Endothelial cell of umbilical vein (primary cell): ENCODE results near the gene BUB3. TPM values are rescaled to one million over a fixed set of nuclear protein-coding genes. Genes with fewer than 3 reads are reported as not detected.

ENCODE experiments used
- BruUV-seq: library from RNA; stranded (reverse); fragments of 400-500 nt; replicated peaks from 2 replicates; lab custom pipeline; 2021; lab: Mats Ljungman, UMichigan
- CTCF ChIA-PET: fragments of 300-600, 350-600 bp; sonication (Branson Sonifier 250); formaldehyde crosslinking; loops from one replicate; lab custom pipeline; 2021; ENCODE audit warnings: antibody characterized with exemption, inconsistent platforms; lab: Charles Lee
- POLR2A ChIA-PET: fragments of 300-600, 350-600 bp; sonication (Branson Sonifier 250); formaldehyde crosslinking; loops from one replicate; lab custom pipeline; 2021; ENCODE audit warnings: antibody characterized with exemption, inconsistent platforms; lab: Charles Lee
- DNase-seq: peaks from one replicate; pipeline ENCODE4 v3.0.0-alpha.2; 2011; ENCODE audit warnings: low read depth, low spot score
- FAIRE-seq: peaks from 2 replicates; lab custom pipeline; 2011; peaks lifted over from hg19 to GRCh38; lab: Jason Lieb, UNC
- H2AFZ ChIP-seq: 2 replicates; pipeline ENCODE4 v1.6.0; 2012; ENCODE audit warnings: low read depth, low read length, control low read depth, inconsistent platforms
- H3K27ac ChIP-seq: 2 replicates; pipeline ENCODE4 v1.5.1; 2011; ENCODE audit warnings: low read depth, mild to moderate bottlenecking, control low read depth, low read length, moderate library complexity; ENCODE audit not compliant: insufficient read depth
- H3K27me3 ChIP-seq, 2 experiments: 2 replicates each; pipeline versions ENCODE4 v1.6.0 to v1.6.1; 2011; ENCODE audit warnings: low read length in 2 of 2, mixed read lengths in 1 of 2; ENCODE audit not compliant: control insufficient read depth in 2 of 2, insufficient read depth in 2 of 2
- H3K36me3 ChIP-seq, 2 experiments: 2 replicates in 1 of 2; 3 replicates in 1 of 2; pipeline ENCODE4 v1.5.1; 2011; ENCODE audit warnings: low read length in 2 of 2, mild to moderate bottlenecking in 1 of 2, moderate library complexity in 1 of 2; ENCODE audit not compliant: control insufficient read depth in 2 of 2, insufficient read depth in 2 of 2; ENCODE audit errors: extremely low read depth in 1 of 2
- H3K4me1 ChIP-seq: 3 replicates; pipeline ENCODE4 v1.5.1; 2011; ENCODE audit warnings: mild to moderate bottlenecking, low read length; ENCODE audit not compliant: control insufficient read depth, insufficient read depth; ENCODE audit errors: extremely low read depth
- H3K4me2 ChIP-seq: 2 replicates; pipeline ENCODE4 v1.6.1; 2011; ENCODE audit warnings: low read length, control low read depth, mixed read lengths; ENCODE audit not compliant: insufficient read depth
- H3K4me3 ChIP-seq, 3 experiments: fragments of 200-600 bp in 1 of 3; sonication (generic), shearing (Covaris generic) in 1 of 3; replicated peaks in 1 of 3; 2 replicates each; pipeline ENCODE4 v1.5.1; 2011 to 2016; ENCODE audit warnings: control low read depth in 3 of 3, low read length in 3 of 3, mild to moderate bottlenecking in 2 of 3, inconsistent platforms in 1 of 3, low read depth in 1 of 3, moderate library complexity in 1 of 3; ENCODE audit not compliant: insufficient read depth in 1 of 3
- H3K79me2 ChIP-seq: 2 replicates; pipeline ENCODE4 v1.6.0; 2012; ENCODE audit warnings: low read length, inconsistent platforms; ENCODE audit not compliant: control insufficient read depth, insufficient read depth
- H3K9ac ChIP-seq: replicated peaks from 2 replicates; pipeline ENCODE3; 2011; ENCODE audit warnings: low read length, control low read depth; ENCODE audit not compliant: insufficient read depth; ENCODE audit errors: extremely low read depth
- H3K9me1 ChIP-seq: replicated peaks from 3 replicates; pipeline ENCODE4 v1.6.0; 2011; ENCODE audit warnings: mild to moderate bottlenecking, low read length; ENCODE audit not compliant: control insufficient read depth, insufficient read depth; ENCODE audit errors: extremely low read depth
- H3K9me3 ChIP-seq: replicated peaks from 2 replicates; pipeline ENCODE4 v1.5.1; 2012; ENCODE audit warnings: low read length, inconsistent platforms; ENCODE audit not compliant: control insufficient read depth, insufficient read depth
- H4K20me1 ChIP-seq: replicated peaks from 2 replicates; pipeline ENCODE3; 2011; ENCODE audit warnings: mild to moderate bottlenecking, low read length; ENCODE audit not compliant: control insufficient read depth, insufficient read depth; ENCODE audit errors: extremely low read depth
- CTCF ChIP-seq, 2 donors: IDR thresholded peaks; 1 replicate in 1 of 2; 2 replicates in 1 of 2; pipeline ENCODE4 v1.5.1; 2011; ENCODE audit warnings: low read length in 2 of 2, mild to moderate bottlenecking in 2 of 2, moderate library complexity in 2 of 2, control low read depth in 1 of 2, inconsistent platforms in 1 of 2, low read depth in 1 of 2; ENCODE audit not compliant: insufficient read depth in 1 of 2; ENCODE audit errors: extremely low read depth in 1 of 2
- EZH2 ChIP-seq: IDR thresholded peaks from 2 replicates; pipeline ENCODE4 v1.6.1; 2012; ENCODE audit warnings: borderline replicate concordance, low read depth, mild to moderate bottlenecking, moderate library complexity, low read length, inconsistent platforms; ENCODE audit not compliant: severe bottlenecking
- FOS ChIP-seq: IDR thresholded peaks from 2 replicates; pipeline ENCODE4 v1.6.1; 2011; ENCODE audit warnings: mild to moderate bottlenecking, low read length, moderate library complexity, borderline replicate concordance; ENCODE audit not compliant: insufficient read depth
- GATA2 ChIP-seq: IDR thresholded peaks from 2 replicates; pipeline ENCODE4 v1.7.0; 2011; ENCODE audit warnings: low read depth, mild to moderate bottlenecking, moderate library complexity, mixed read lengths, low read length; ENCODE audit not compliant: insufficient read length, insufficient read depth
- JUN ChIP-seq: IDR thresholded peaks from 2 replicates; pipeline ENCODE4 v1.6.1; 2011; ENCODE audit warnings: borderline replicate concordance, low read depth; ENCODE audit not compliant: insufficient read length, insufficient read depth
- MAX ChIP-seq: IDR thresholded peaks from 2 replicates; pipeline ENCODE4 v1.6.1; 2011; ENCODE audit not compliant: insufficient read depth, insufficient read length
- MYC ChIP-seq: IDR thresholded peaks from one replicate; pipeline ENCODE4 v1.6.1; 2011; ENCODE audit warnings: mild to moderate bottlenecking, low read depth, low read length
- POLR2A ChIP-seq: IDR thresholded peaks from 2 replicates; pipeline ENCODE4 v1.6.1; 2012; ENCODE audit warnings: low read depth, mild to moderate bottlenecking, control low read depth, low read length
- POLR2AphosphoS5 ChIP-seq: IDR thresholded peaks from 2 replicates; pipeline ENCODE4 v1.6.1; 2012; ENCODE audit warnings: low read depth, mild to moderate bottlenecking, control low read depth, low read length, moderate library complexity; ENCODE audit not compliant: insufficient read depth
- dilution Hi-C: fragments of 300-500 bp; cut with MboI; formaldehyde crosslinking; loops from one replicate; pipeline ENCODE4 v1.15.0; 2019; ENCODE audit warnings: low sequenced_read_pairs; ENCODE audit not compliant: extremely low pct_ligation_motif_present
- intact Hi-C: fragments of 100-400 bp; cut with micrococcal nuclease; formaldehyde crosslinking; loops from one replicate; pipeline ENCODE4 v1.10.0; 2022
- polyA plus RNA-seq, 4 experiments: library from polyadenylated mRNA; depleted of rRNA in 3 of 4; stranded (reverse) in 3 of 4; unstranded in 1 of 4; fragments of >200 nt; gene quantifications; 2 replicates each; pipeline versions ENCODE4 v1.2.1 to v1.2.3, GENCODE V29; 2011 to 2012; ENCODE audit warnings: missing spikeins in 1 of 4
- total RNA-seq: library from RNA; stranded (reverse); gene quantifications from 2 replicates; pipeline ENCODE4 v1.2.3, GENCODE V29; 2021

BUB3 gene
- total and polyA plus RNA-seq, 2 donors (not counting 3 experiments of a cell fraction or from before 2014, with no cell fraction given): 156 to 193 TPM

GRCh38 chr10:123153486-123154091 lies 613 bp upstream of the BUB3 start:
- intact Hi-C loops (loop anchor here (1.0 to 10.0 kb wide), 7 partner anchors 20 to 1266 kb away; partner anchors contain the start of genes IKZF5 and PSTK), dilution Hi-C loops (no loop called here)
- H3K9ac ChIP-seq: no peak overlapping the region
- TF ChIP-seq MYC: no peak
- no peak for TF ChIP-seq MAX
- TF ChIP-seq CTCF (IDR thresholded peaks at IDR 0.05; ENCODE audit: extremely low read depth in 1 of 2, insufficient read depth in 1 of 2, low read depth in 1 of 2, low read length in 2 of 2): no peak
- no peak for TF ChIP-seq EZH2
- no peak for TF ChIP-seq JUN
- no peak for TF ChIP-seq POLR2AphosphoS5
- TF ChIP-seq FOS: no peak
- no peak for TF ChIP-seq POLR2A
- TF ChIP-seq GATA2: no peak
- BruUV-seq: no TSS peak
- peaks cover 6% of the 10 kb centered on the region for H4K20me1 ChIP-seq
- H3K79me2 ChIP-seq: peaks cover 43% of the 10 kb centered on the region
- peaks cover 5 to 6% of the 10 kb centered on the region in 2 experiments for H3K36me3 ChIP-seq
- no peak overlapping the region for H3K27ac ChIP-seq
- no peak for DNase-seq
- POLR2A ChIA-PET: interaction anchor here (0.6 to 0.9 kb wide), 2 partner anchors 145 to 685 kb away, joined by 3 to 4 read pairs; partner anchors contain the start of genes ACADSB and IKZF5
- no peaks in the 10 kb centered on the region for H3K9me1 ChIP-seq
- no peaks in the 10 kb centered on the region for H3K9me3 ChIP-seq
- H2AFZ ChIP-seq: no peak overlapping the region
- no peak overlapping the region for H3K4me3 ChIP-seq
- no peak overlapping the region for H3K4me2 ChIP-seq
- H3K27me3 ChIP-seq: peaks cover 43 to 48% of the 10 kb centered on the region in 2 experiments
- CTCF ChIA-PET: interaction anchor here (0.6 to 1.3 kb wide), 6 partner anchors 9 to 649 kb away, joined by 4 to 11 read pairs (median 6); no protein-coding TSS in a partner anchor
- no peak for FAIRE-seq
- H3K4me1 ChIP-seq: peaks cover 42% of the 10 kb centered on the region
